Measurements from ENCODE around the gene TTC4. TPM values are rescaled to one million over a fixed set of nuclear protein-coding genes. Genes with fewer than 3 reads are reported as not detected.

Gene TTC4
- total RNA-seq, 2 experiments from 2014 or later: 24.3 to 26.1 TPM

DNA sequence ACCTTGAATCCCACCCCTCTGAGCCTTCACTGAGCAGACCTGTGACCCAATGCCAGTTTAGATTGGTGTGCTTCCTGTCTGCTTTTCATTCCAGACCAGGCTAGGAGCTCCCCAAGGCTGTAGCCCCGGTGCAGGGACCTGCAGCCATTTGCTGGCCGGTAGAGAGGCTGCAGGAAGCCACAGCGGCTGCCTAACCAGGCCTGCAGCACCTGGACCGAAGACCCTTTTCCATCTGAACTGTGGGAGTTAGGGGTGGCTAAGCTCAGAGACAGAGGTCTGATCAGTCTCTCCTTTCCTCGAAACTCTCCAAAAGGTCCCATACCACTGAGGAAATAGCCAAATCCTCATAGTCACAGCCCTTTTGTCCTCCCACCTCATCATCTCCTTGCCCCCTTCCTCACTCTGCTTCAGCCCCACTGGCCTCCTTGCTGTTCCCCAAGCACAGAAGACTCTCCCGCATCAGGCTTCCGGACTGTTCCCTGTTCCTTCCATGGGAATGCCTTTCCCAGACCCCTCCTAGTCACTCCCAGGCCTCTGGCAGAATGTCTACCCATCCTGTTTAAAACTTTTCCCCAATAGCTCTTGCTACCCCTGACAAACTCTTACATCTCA, 674 bp upstream of the TTC4 start:
- Histone ChIP-seq H3K4me2 (ENCODE audit: low read length) (peak overlapping the region; percentile 65), H3K4me1 (ENCODE audit: insufficient read depth, low read length, poor library complexity, severe bottlenecking) (peaks cover 15% of the 10 kb centered on the region), H3K79me2 (ENCODE audit: insufficient read depth, low read depth, low read length) (peaks cover 22% of the 10 kb centered on the region), H3K9me2 (ENCODE audit: insufficient read depth, low read length) (no peaks in the 10 kb centered on the region), H3K9me3 (ENCODE audit: low read length) (no peaks in the 10 kb centered on the region), H3K27ac (ENCODE audit: low read depth, low read length, poor library complexity, severe bottlenecking) (no peak overlapping the region), H4K20me1 (ENCODE audit: insufficient read depth, low read length) (no peaks in the 10 kb centered on the region), H3K36me3 (ENCODE audit: insufficient read depth, low read length) (peaks cover 29% of the 10 kb centered on the region), H2AFZ (ENCODE audit: low read length) (peak overlapping the region; percentile 99), H3K4me3 (ENCODE audit: low read depth, low read length, poor library complexity, severe bottlenecking) (peak overlapping the region; percentile 93)
- TF ChIP-seq, protein P1, sequence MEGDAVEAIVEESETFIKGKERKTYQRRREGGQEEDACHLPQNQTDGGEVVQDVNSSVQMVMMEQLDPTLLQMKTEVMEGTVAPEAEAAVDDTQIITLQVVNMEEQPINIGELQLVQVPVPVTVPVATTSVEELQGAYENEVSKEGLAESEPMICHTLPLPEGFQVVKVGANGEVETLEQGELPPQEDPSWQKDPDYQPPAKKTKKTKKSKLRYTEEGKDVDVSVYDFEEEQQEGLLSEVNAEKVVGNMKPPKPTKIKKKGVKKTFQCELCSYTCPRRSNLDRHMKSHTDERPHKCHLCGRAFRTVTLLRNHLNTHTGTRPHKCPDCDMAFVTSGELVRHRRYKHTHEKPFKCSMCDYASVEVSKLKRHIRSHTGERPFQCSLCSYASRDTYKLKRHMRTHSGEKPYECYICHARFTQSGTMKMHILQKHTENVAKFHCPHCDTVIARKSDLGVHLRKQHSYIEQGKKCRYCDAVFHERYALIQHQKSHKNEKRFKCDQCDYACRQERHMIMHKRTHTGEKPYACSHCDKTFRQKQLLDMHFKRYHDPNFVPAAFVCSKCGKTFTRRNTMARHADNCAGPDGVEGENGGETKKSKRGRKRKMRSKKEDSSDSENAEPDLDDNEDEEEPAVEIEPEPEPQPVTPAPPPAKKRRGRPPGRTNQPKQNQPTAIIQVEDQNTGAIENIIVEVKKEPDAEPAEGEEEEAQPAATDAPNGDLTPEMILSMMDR (conservative IDR thresholded peaks at IDR 0.05; ENCODE audit: low read length): no peak
- TF ChIP-seq EZH2phosphoT487 (IDR thresholded peaks at IDR 0.05; ENCODE audit: borderline replicate concordance, low read depth, low read length): no peak
- DNase-seq (ENCODE audit: low spot score): no peak
- POLR2A ChIA-PET: interaction anchor here (0.6 to 1.3 kb wide), 4 partner anchors 13 to 640 kb away, joined by 3 to 7 read pairs (median 5); partner anchors contain the start of gene DHCR24
- intact Hi-C loops (cut with micrococcal nuclease; ENCODE audit: unreplicated experiment): loop anchor here (2.0 kb wide), 1 partner anchor 50 kb away; the partner anchor contains the start of gene PARS2
- BruUV-seq (replicated peaks): no TSS peak
- CTCF ChIA-PET (ENCODE audit: unreplicated experiment): interaction anchor here (0.9 kb wide), 1 partner anchor 14 kb away, joined by 5 read pairs; no protein-coding TSS in a partner anchor

GRCh38 chr1:54716299-54717047, 812 bp downstream of the TTC4 start:
- H3K9me3 ChIP-seq (ENCODE audit: low read length): no peaks in the 10 kb centered on the region
- H3K27ac ChIP-seq (ENCODE audit: low read depth, low read length, poor library complexity, severe bottlenecking): no peak overlapping the region

More at GRCh38 chr1:54716299-54717047, 812 bp downstream of the TTC4 start:
- DNase-seq (ENCODE audit: low spot score): no peak
- peak overlapping the region; percentile 99 for H2AFZ ChIP-seq (ENCODE audit: low read length)
- TF ChIP-seq, protein P1 (conservative IDR thresholded peaks at IDR 0.05; ENCODE audit: low read length): no peak
- TF ChIP-seq EZH2phosphoT487 (IDR thresholded peaks at IDR 0.05; ENCODE audit: borderline replicate concordance, low read depth, low read length): no peak
- BruUV-seq (replicated peaks): no TSS peak
- intact Hi-C loops (cut with micrococcal nuclease; ENCODE audit: unreplicated experiment): no loop called here
- H3K79me2 ChIP-seq (ENCODE audit: insufficient read depth, low read depth, low read length): peaks cover 22% of the 10 kb centered on the region
- H3K4me2 ChIP-seq (ENCODE audit: low read length): peak overlapping the region; percentile 88
- ChIA-PET POLR2A (interaction anchor here (0.7 to 1.8 kb wide), 3 partner anchors 10 to 121 kb away, joined by 3 to 5 read pairs (median 3); no protein-coding TSS in a partner anchor), CTCF (ENCODE audit: unreplicated experiment) (no interaction called here)
- peaks cover 15% of the 10 kb centered on the region for H3K4me1 ChIP-seq (ENCODE audit: insufficient read depth, low read length, poor library complexity, severe bottlenecking)
- H4K20me1 ChIP-seq (ENCODE audit: insufficient read depth, low read length): no peaks in the 10 kb centered on the region
- H3K36me3 ChIP-seq (ENCODE audit: insufficient read depth, low read length): peaks cover 43% of the 10 kb centered on the region
- no peaks in the 10 kb centered on the region for H3K9me2 ChIP-seq (ENCODE audit: insufficient read depth, low read length)
- H3K4me3 ChIP-seq (ENCODE audit: low read depth, low read length, poor library complexity, severe bottlenecking): peak overlapping the region; percentile 93

All from OCI-LY7 (cell line).